Mesendoderm (in vitro differentiated cells): ENCODE data around the gene ASB14.
A peak's percentile ranks its signal among the peaks of the same experiment; 100 is the strongest.
"Not testable (repeated sequence)": the region's sequence is repeated elsewhere in the genome, so short reads cannot be mapped to it uniquely, and the experiment has no call there.

Source experiments
- DNase-seq: peaks from one replicate; pipeline ENCODE4 v3.0.0; 2013
- H2AK5ac ChIP-seq: 2 replicates; pipeline ENCODE4 v1.6.1; 2013; ENCODE audit warnings: low read length, inconsistent platforms
- H2BK120ac ChIP-seq: 2 replicates; pipeline ENCODE4 v1.6.1; 2013; ENCODE audit warnings: low read depth, mild to moderate bottlenecking, low read length, moderate library complexity, mixed read lengths
- H2BK15ac ChIP-seq: replicated peaks from 2 replicates; pipeline ENCODE4 v1.6.1; 2013; ENCODE audit warnings: low read depth, mild to moderate bottlenecking, moderate library complexity
- H2BK5ac ChIP-seq: 2 replicates; pipeline ENCODE4 v1.6.1; 2013; ENCODE audit warnings: low read length, inconsistent platforms
- H3K18ac ChIP-seq: 2 replicates; pipeline ENCODE4 v1.6.1; 2013; ENCODE audit warnings: mild to moderate bottlenecking, low read length, mixed read lengths
- H3K23ac ChIP-seq: one replicate; pipeline ENCODE4 v1.6.1; 2013; ENCODE audit warnings: low read length
- H3K27ac ChIP-seq: 2 replicates; pipeline ENCODE4 v1.5.1; 2013; ENCODE audit warnings: low read depth, mild to moderate bottlenecking, inconsistent platforms, low read length, moderate library complexity
- H3K27me3 ChIP-seq: 2 replicates; pipeline ENCODE4 v1.6.1; 2013; ENCODE audit warnings: low read length, control low read depth, mild to moderate bottlenecking, inconsistent platforms; ENCODE audit not compliant: insufficient read depth, poor library complexity
- H3K36me3 ChIP-seq: 2 replicates; pipeline ENCODE4 v1.6.1; 2013; ENCODE audit warnings: low read length, inconsistent platforms; ENCODE audit not compliant: control insufficient read depth, insufficient read depth
- H3K4ac ChIP-seq: one replicate; pipeline ENCODE4 v1.6.1; 2013; ENCODE audit warnings: low read depth, mild to moderate bottlenecking, low read length, moderate library complexity
- H3K4me1 ChIP-seq: 2 replicates; pipeline ENCODE4 v1.6.1; 2013; ENCODE audit warnings: low read depth, low read length, inconsistent platforms; ENCODE audit not compliant: control insufficient read depth
- H3K4me2 ChIP-seq: 2 replicates; pipeline ENCODE4 v1.6.1; 2013; ENCODE audit warnings: low read length
- H3K4me3 ChIP-seq: 2 replicates; pipeline ENCODE4 v1.5.1; 2013; ENCODE audit warnings: mild to moderate bottlenecking, low read length
- H3K56ac ChIP-seq: one replicate; pipeline ENCODE4 v1.6.1; 2013; ENCODE audit warnings: low read length
- H3K79me1 ChIP-seq: 2 replicates; pipeline ENCODE4 v1.6.1; 2013; ENCODE audit warnings: low read length, inconsistent platforms
- H3K79me2 ChIP-seq: 2 replicates; pipeline ENCODE4 v1.6.1; 2013; ENCODE audit warnings: mild to moderate bottlenecking, low read length; ENCODE audit not compliant: control insufficient read depth, insufficient read depth
- H3K9ac ChIP-seq: 2 replicates; pipeline ENCODE4 v1.6.1; 2013; ENCODE audit warnings: low read length, inconsistent platforms
- H4K5ac ChIP-seq: one replicate; pipeline ENCODE4 v1.6.1; 2013; ENCODE audit warnings: low read length
- H4K8ac ChIP-seq: one replicate; pipeline ENCODE4 v1.6.1; 2013; ENCODE audit warnings: low read depth, mild to moderate bottlenecking, control low read depth, low read length, moderate library complexity
- WGBS: extraction: QIAGEN DNeasy Blood & Tissue Kit; methylation state at CpG from one replicate; pipeline ENCODE4 v1.1.7; 2013; ENCODE audit warnings: low lambda C conversion rate, missing lambda C conversion rate; ENCODE audit not compliant: insufficient coverage; ENCODE audit errors: extremely low coverage; 5-methylcytosine and 5-hydroxymethylcytosine counted together

Gene ASB14

GRCh38 chr3:57326498-57326897 is 34.0 kb upstream of the ASB14 start:
- not testable (repeated sequence) for H3K36me3 ChIP-seq, H4K8ac ChIP-seq, H3K4me2 ChIP-seq, H3K23ac ChIP-seq, H4K5ac ChIP-seq, H3K79me1 ChIP-seq, H3K27ac ChIP-seq, H3K4me1 ChIP-seq, H2BK15ac ChIP-seq, H3K18ac ChIP-seq, H3K27me3 ChIP-seq, H3K56ac ChIP-seq, DNase-seq, H3K4ac ChIP-seq, H3K9ac ChIP-seq, H3K4me3 ChIP-seq, H2AK5ac ChIP-seq, H3K79me2 ChIP-seq, H2BK120ac ChIP-seq, H2BK5ac ChIP-seq
- no CpG with 5 or more reads among the region's 1 CpG for WGBS

- no CpG with 5 or more reads among the region's 3 CpGs for WGBS
- Histone ChIP-seq H3K9ac (no peak overlapping the region), H2AK5ac (no peak overlapping the region), H3K27me3 (no peaks in the 10 kb centered on the region), H3K36me3 (no peaks in the 10 kb centered on the region), H3K79me2 (no peaks in the 10 kb centered on the region), H4K5ac (no peak overlapping the region), H3K27ac (no peak overlapping the region), H2BK15ac (no peak overlapping the region), H3K4me3 (no peak overlapping the region), H4K8ac (no peak overlapping the region), H3K4me2 (no peak overlapping the region), H3K4me1 (no peaks in the 10 kb centered on the region), H3K23ac (no peak overlapping the region), H3K79me1 (no peaks in the 10 kb centered on the region), H3K4ac (no peak overlapping the region), H3K56ac (no peak overlapping the region), H2BK120ac (no peak overlapping the region), H2BK5ac (no peak overlapping the region), H3K18ac (no peak overlapping the region)
- no peak for DNase-seq
Observed at GRCh38 chr3:57314204-57314603, 21.7 kb upstream of the ASB14 start.

GRCh38 chr3:57309769-57310360 is 17.4 kb upstream of the ASB14 start:
- Histone ChIP-seq H3K79me1 (no peaks in the 10 kb centered on the region), H3K56ac (no peak overlapping the region), H3K4me2 (no peak overlapping the region), H3K4ac (no peak overlapping the region), H2BK120ac (no peak overlapping the region), H3K4me1 (no peaks in the 10 kb centered on the region), H3K4me3 (no peak overlapping the region), H3K79me2 (no peaks in the 10 kb centered on the region), H4K5ac (no peak overlapping the region), H3K36me3 (no peaks in the 10 kb centered on the region), H4K8ac (no peak overlapping the region), H3K9ac (no peak overlapping the region), H3K23ac (no peak overlapping the region), H3K18ac (no peak overlapping the region), H2BK15ac (no peak overlapping the region), H3K27me3 (no peaks in the 10 kb centered on the region), H3K27ac (no peak overlapping the region), H2AK5ac (no peak overlapping the region), H2BK5ac (no peak overlapping the region)
- no CpG with 5 or more reads among the region's 3 CpGs for WGBS
- no peak for DNase-seq

GRCh38 chr3:57303520-57303919 is 11.0 kb upstream of the ASB14 start:
- H3K9ac ChIP-seq, H2BK120ac ChIP-seq, H4K8ac ChIP-seq, H3K79me2 ChIP-seq, H3K4ac ChIP-seq, H2AK5ac ChIP-seq, H3K4me1 ChIP-seq, H3K79me1 ChIP-seq, H3K4me3 ChIP-seq, H3K36me3 ChIP-seq, DNase-seq, H2BK5ac ChIP-seq, H2BK15ac ChIP-seq, H3K56ac ChIP-seq, H3K27me3 ChIP-seq, H3K23ac ChIP-seq, H3K27ac ChIP-seq, H4K5ac ChIP-seq, H3K4me2 ChIP-seq: not testable (repeated sequence)
- peak overlapping the region; percentile 95 for H3K18ac ChIP-seq
- no CpG with 5 or more reads among the region's 7 CpGs for WGBS

- Histone ChIP-seq H2BK5ac (no peak overlapping the region), H3K4me3 (no peak overlapping the region), H3K27me3 (no peaks in the 10 kb centered on the region), H4K8ac (no peak overlapping the region), H4K5ac (no peak overlapping the region), H3K79me2 (no peaks in the 10 kb centered on the region), H3K4me2 (no peak overlapping the region), H2BK15ac (no peak overlapping the region), H3K36me3 (no peaks in the 10 kb centered on the region), H2AK5ac (no peak overlapping the region), H3K4ac (no peak overlapping the region), H3K56ac (no peak overlapping the region), H3K4me1 (peaks cover 4% of the 10 kb centered on the region), H3K23ac (no peak overlapping the region), H3K79me1 (no peaks in the 10 kb centered on the region), H3K18ac (no peak overlapping the region), H2BK120ac (no peak overlapping the region), H3K27ac (no peak overlapping the region), H3K9ac (no peak overlapping the region)
- peak; percentile 23 for DNase-seq
- WGBS = no CpG with 5 or more reads among the region's 1 CpG
Observed at GRCh38 chr3:57298041-57298440, 5.6 kb upstream of the ASB14 start.

DNA sequence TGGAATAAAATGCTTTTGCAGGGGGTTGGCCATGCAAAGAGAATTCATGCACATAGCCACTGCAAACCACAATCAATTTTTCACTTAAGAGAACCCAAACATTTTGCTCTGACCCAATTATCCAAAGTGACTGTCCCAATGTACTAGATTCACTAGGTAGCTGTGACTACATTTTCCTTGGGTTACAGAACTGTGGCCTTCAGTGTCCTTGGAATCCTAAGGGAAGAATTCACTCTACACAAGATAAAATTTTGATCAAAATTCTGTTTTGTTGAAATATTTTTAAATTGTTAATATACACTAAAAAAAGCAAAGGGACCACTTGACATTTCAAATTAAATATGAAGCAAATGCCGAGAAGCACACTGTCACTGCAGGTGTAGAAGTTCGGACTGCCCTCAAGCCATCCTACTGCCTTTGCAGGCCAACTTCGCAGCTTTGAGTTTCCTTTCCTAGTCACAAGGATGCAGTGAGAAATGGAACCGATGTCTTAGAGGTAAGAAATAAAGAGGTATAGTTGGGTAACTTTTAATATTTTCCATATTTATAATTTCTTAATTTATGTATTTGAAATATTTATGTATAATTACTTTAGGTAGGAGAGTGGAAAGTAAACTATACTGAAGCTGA is 527 bp upstream of the ASB14 start:
- no CpG with 5 or more reads among the region's 4 CpGs for WGBS
- no peak overlapping the region for H2BK120ac ChIP-seq
- no peak overlapping the region for H3K56ac ChIP-seq
- H3K4ac ChIP-seq = no peak overlapping the region
- H4K8ac ChIP-seq = no peak overlapping the region
- no peak overlapping the region for H2BK15ac ChIP-seq
- no peaks in the 10 kb centered on the region for H3K79me2 ChIP-seq
- H3K79me1 ChIP-seq = no peaks in the 10 kb centered on the region
- no peak overlapping the region for H3K4me3 ChIP-seq
- no peak for DNase-seq
- H3K23ac ChIP-seq = no peak overlapping the region
- no peak overlapping the region for H2BK5ac ChIP-seq
- H4K5ac ChIP-seq = no peak overlapping the region
- no peak overlapping the region for H3K27ac ChIP-seq
- no peak overlapping the region for H3K18ac ChIP-seq
- H3K27me3 ChIP-seq = no peaks in the 10 kb centered on the region
- H3K4me2 ChIP-seq = no peak overlapping the region
- H3K9ac ChIP-seq = no peak overlapping the region
- H3K4me1 ChIP-seq = no peaks in the 10 kb centered on the region
- no peaks in the 10 kb centered on the region for H3K36me3 ChIP-seq
- H2AK5ac ChIP-seq = no peak overlapping the region
